CMK (cell line): ENCODE results near the gene CHPF2.
A peak's percentile ranks its signal among the peaks of the same experiment; 100 is the strongest.

Source experiments
- DNase-seq: peaks from one replicate; pipeline ENCODE4 v3.0.0-alpha.2; 2010; ENCODE audit warnings: low read depth

CHPF2 gene, protein sequence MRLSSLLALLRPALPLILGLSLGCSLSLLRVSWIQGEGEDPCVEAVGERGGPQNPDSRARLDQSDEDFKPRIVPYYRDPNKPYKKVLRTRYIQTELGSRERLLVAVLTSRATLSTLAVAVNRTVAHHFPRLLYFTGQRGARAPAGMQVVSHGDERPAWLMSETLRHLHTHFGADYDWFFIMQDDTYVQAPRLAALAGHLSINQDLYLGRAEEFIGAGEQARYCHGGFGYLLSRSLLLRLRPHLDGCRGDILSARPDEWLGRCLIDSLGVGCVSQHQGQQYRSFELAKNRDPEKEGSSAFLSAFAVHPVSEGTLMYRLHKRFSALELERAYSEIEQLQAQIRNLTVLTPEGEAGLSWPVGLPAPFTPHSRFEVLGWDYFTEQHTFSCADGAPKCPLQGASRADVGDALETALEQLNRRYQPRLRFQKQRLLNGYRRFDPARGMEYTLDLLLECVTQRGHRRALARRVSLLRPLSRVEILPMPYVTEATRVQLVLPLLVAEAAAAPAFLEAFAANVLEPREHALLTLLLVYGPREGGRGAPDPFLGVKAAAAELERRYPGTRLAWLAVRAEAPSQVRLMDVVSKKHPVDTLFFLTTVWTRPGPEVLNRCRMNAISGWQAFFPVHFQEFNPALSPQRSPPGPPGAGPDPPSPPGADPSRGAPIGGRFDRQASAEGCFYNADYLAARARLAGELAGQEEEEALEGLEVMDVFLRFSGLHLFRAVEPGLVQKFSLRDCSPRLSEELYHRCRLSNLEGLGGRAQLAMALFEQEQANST

DNA sequence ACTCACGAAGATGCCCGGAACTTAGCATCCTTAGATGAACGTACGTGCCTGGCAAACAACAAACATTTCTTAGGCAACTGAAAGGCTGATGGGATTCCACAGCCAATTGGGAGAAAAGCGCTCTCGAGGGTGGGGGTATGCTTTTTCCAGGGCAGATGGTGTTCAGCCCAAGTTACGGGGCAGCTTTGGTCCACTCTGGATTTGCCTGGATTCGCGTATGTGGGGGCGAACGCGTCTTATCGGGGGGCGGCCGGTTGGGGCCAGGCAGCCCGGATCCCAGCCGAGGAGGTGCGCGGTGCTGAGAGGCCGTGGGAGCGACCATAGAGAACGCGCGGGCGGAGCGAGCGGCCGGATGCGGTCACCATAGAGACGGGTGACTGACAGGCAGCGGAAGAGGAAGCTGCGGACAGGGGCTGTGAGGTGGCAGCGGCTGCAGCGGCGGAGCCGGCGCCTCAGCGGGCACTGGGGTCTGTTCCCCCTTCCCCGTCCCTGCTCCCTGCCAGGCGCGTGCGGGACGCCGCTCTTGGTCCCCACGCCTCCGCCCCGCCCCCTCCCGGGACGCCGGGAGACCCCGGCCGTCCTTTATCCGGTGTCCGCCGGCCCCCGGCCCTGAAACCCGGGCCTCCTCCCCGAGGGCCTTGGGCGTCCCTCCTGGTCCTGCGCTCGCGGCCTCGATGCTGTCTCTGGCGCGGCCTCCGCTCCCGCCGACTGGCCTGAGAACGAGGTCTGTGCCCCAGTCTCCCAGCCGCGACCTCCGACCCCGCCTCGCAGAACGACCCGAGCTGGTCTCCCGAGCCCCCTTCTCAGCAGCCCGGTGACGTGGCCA, at the start of gene CHPF2:
TSS of gene CHPF2 (plus strand) at position 393 of the 826 bp plus-strand sequence. CDS start 1,529 bp downstream, outside the sequence.
- peak; percentile 74 for DNase-seq

- DNase-seq: no peak
Observed at GRCh38 chr7:151185762-151186639, 46.3 kb upstream of the CHPF2 start.

DNA sequence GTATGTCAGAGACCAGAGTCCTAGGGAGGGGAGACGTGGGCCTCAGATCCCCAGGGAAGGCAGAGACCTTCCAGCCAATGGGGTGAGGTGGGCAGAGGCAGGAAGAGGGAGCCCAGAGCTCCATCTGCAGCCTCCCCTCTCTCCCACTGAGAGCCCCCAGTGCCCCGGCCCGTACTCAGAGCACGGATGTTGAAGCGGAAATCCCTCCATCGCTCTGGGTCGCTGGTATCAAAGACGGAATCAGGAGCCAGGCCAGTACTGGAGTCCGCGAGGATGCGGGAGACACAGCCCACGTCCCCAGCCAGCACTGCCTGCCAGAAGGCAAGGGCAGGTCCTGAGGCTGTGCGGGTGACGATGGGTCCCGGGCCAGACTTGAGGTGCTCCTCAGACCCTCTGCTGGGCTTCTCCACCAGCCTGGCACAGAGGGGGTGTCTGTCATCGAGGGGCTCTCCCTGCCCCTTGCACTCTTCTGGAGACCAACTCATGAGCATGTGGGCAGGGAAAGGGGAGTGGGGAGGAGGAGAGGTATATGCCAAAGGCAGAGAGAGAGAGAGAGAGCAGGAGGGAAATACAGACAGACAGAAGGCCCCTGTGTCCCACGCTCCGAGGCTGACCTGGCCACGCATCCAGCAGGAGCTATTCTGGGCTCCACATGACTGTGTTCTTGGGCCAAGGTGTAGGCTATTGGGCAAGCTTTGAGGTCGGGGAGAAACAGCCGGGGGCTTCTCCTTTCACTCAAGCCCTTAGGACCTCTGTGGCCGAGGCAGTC, 45.5 kb upstream of the CHPF2 start, which contains the start of gene ASB10:
TSS of gene ASB10 (minus strand) at position 611 of the 769 bp plus-strand sequence. CDS start at position 491, 120 bp downstream.
- no peak for DNase-seq

GRCh38 chr7:151187409-151188251, 44.7 kb upstream of the CHPF2 start:
- no peak for DNase-seq

DNA sequence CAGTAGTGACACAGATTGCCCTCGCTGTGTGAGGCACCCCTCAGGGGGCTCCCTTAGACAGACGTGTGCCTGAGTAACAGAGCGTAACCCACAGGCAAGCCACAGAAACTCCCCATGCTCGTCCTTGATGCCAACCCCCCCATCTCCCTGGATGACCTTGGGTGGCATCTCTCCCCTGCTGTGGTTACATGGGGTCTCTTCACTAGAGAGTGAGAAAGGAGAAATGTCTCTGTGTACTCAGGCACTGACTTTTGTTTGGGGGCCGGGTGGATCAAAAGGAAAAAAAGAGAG, 44.1 kb upstream of the CHPF2 start:
- DNase-seq: no peak

DNA sequence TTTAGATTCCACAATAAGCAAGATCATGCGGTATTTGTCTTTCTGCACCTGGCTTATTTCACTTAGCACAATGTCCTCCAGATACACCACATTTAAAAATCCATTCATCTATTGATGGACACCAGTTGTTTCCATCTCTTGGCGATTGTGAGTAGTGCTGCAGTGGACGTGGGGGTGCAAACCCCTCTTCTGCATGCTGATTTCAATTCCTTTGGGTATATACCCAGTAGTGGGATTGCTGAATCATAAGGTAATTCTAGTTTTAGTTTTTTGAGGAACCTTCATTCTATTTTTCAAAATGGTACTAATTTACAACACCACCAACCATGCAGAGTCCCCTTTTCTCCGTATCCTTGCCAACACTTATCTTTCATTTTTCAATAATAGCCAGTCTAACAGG, 43.2 kb upstream of the CHPF2 start:
- DNase-seq: no peak

GRCh38 chr7:151191544-151191943, 40.7 kb upstream of the CHPF2 start:
- no peak for DNase-seq

- no peak for DNase-seq
Observed at GRCh38 chr7:151192002-151192539, 40.2 kb upstream of the CHPF2 start.

GRCh38 chr7:151193203-151193978, 38.9 kb upstream of the CHPF2 start:
- no peak for DNase-seq

DNA sequence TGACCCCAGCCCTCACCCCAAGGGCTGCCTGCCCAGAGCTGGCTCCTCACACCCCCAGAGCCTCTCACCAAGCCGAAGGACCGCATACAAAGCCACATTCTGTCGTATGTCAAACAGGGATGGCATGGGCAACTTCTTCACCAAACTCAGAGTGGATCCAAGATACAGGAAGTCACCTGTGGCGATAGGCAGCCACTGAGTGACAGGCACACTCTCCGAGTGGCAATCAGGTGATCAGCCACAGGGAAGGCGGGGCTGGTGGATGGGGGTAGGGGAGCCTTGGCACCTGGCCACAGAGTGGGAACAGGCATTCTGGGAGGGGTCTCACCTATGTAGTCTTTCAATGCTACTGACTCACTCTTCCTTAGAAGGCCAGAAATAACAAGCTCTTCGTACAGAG, 38.1 kb upstream of the CHPF2 start:
- no peak for DNase-seq

- DNase-seq: no peak
Observed at GRCh38 chr7:151195616-151196450, 36.5 kb upstream of the CHPF2 start.

GRCh38 chr7:151197932-151198331, 34.4 kb upstream of the CHPF2 start:
- no peak for DNase-seq

DNA sequence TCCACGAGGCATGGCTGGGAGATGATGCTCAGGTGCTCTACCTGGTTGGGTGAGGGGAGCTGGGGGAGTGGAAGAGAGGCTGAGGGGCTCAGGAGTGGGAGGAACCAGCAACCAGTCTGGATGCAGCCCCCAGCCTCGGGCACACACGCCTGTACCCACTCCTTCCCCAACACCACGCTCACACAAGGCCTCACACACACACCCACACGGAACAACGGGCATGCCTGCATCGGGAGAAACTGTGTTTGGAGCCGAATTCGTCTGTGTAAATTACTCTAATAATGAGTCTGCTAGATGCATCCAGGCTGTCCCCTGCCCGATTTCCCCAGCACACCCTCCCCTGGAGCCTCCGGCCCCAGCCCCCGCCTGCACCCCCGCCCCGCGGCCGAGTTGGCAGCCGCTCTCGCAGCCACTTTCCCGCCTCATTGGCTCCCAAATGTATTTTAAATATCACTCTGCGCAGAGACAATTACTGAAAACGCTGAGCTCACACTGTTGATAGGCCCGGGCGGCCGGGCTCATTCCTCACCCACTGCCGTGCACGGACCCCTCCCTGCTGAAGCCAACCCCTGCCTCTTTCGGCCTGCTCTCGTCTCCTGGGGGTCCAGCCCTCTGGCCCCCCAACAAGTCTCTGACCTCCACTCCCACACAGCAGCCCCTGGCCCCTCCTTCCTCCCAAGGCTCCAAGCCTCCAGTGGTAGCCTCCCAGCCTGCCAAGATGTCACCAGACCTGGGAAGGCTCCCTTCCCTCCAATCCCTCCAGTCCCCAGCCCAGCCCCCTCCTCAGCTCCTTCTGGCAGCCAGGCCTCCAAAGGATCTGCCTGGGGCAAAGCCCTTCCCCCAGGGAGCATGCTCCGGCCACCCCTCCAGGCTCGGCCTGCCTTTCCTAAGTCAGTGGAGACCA, 33.1 kb upstream of the CHPF2 start:
- no peak for DNase-seq

GRCh38 chr7:151201344-151201743, 30.9 kb upstream of the CHPF2 start:
- DNase-seq: no peak

DNA sequence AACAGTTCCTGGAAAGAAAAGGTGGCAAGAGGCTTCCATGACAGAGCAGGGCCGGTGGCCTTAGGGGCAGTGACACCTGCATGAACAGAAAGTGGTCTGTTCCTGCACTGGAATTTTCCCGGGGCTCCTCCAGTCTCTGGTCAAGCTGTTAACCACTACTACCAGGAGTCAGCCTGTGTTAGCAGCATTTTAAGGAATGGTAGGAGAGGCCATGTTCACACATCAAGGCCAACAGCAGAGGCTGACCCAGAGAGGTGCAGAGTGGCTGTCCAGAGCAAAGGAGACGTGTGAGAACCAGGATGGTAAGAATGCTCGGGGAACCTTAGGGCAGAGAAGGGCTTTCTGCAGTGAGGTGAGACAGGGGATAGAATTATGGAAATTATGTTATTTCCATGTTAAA, 30.5 kb upstream of the CHPF2 start:
- no peak for DNase-seq

DNA sequence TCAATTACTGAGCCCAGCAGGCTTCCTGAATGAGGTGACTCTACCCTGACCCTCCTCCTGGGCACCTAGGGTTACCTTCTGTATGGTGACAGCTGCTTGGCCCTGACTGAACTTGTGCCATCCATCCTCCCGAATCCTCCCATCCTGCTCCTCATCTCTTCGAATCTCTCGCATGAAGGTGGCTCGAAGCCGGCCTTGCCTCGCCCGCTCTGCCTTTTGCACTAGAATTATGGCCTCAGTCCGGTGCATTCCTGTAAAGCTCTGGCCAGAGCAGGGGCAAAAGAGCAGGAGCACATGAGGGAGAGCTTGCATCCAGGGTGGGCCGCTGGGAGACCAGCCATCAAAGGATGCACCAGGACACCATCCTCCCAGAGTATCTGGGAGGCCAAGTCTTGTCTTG, 29.4 kb upstream of the CHPF2 start:
- DNase-seq: no peak
